RWPE2 (cell line): ENCODE results near the gene ACSF3.

ENCODE experiments used
- ATAC-seq: fragments of 200-7000 bp; cut with Tn5 transposase; 3 replicates; pipeline ENCODE4 v1.9.1; 2021; ENCODE audit warnings: low read depth
- DNase-seq: peaks from one replicate; pipeline ENCODE4 v3.0.0-alpha.2; 2020; ENCODE audit warnings: low spot score
- H3K27ac ChIP-seq: fragments of 450-650 bp; 2 replicates; pipeline ENCODE4 v1.5.1; 2017; ENCODE audit warnings: mild to moderate bottlenecking; ENCODE audit not compliant: poor library complexity, severe bottlenecking
- H3K27me3 ChIP-seq: fragments of 250-450 bp; sonication (Bioruptor Pico); 2 replicates; pipeline ENCODE4 v1.5.1; 2021; ENCODE audit warnings: mild to moderate bottlenecking, moderate library complexity; ENCODE audit not compliant: insufficient read depth, poor library complexity, severe bottlenecking
- H3K36me3 ChIP-seq: fragments of 250-450 bp; sonication (Bioruptor Pico); 2 replicates; pipeline ENCODE4 v1.5.1; 2020; ENCODE audit warnings: low read depth, mild to moderate bottlenecking, moderate library complexity
- H3K4me1 ChIP-seq: fragments of 250-450 bp; sonication (Bioruptor Pico); 2 replicates; pipeline ENCODE4 v1.5.1; 2021; ENCODE audit warnings: mild to moderate bottlenecking, moderate library complexity; ENCODE audit not compliant: insufficient read depth, poor library complexity, severe bottlenecking
- H3K4me3 ChIP-seq: fragments of 250-450 bp; sonication (Bioruptor Pico); 2 replicates; pipeline ENCODE4 v1.5.1; 2021; ENCODE audit warnings: mild to moderate bottlenecking, moderate library complexity; ENCODE audit not compliant: severe bottlenecking
- H3K9me3 ChIP-seq: fragments of 250-450 bp; sonication (Bioruptor Pico); 2 replicates; pipeline ENCODE4 v1.5.1; 2021; ENCODE audit warnings: mild to moderate bottlenecking, moderate library complexity; ENCODE audit not compliant: severe bottlenecking
- CTCF ChIP-seq: fragments of 450-650 bp; IDR thresholded peaks from one replicate; pipeline ENCODE4 v1.5.1; 2017; ENCODE audit warnings: mild to moderate bottlenecking, moderate library complexity; ENCODE audit not compliant: poor library complexity, severe bottlenecking

ACSF3 gene

GRCh38 chr16:89060207-89060794, 33.4 kb upstream of the ACSF3 start:
- H3K4me1 ChIP-seq, result no peaks in the 10 kb centered on the region
- no peaks in the 10 kb centered on the region for H3K9me3 ChIP-seq
- no peaks in the 10 kb centered on the region for H3K36me3 ChIP-seq
- H3K27ac ChIP-seq, result no peak overlapping the region
- TF ChIP-seq CTCF, result no peak
- DNase-seq, result no peak
- H3K27me3 ChIP-seq, result no peaks in the 10 kb centered on the region
- no peak overlapping the region for H3K4me3 ChIP-seq
- no peak for ATAC-seq

- no peaks in the 10 kb centered on the region for H3K27me3 ChIP-seq
- no peaks in the 10 kb centered on the region for H3K4me1 ChIP-seq
- DNase-seq (no peak), ATAC-seq (no peak)
- H3K27ac ChIP-seq, result no peak overlapping the region
- no peak overlapping the region for H3K4me3 ChIP-seq
- H3K36me3 ChIP-seq, result no peaks in the 10 kb centered on the region
- no peak for TF ChIP-seq CTCF
- no peaks in the 10 kb centered on the region for H3K9me3 ChIP-seq
These were observed 32.6 kb upstream of the ACSF3 start for GRCh38 chr16:89061086-89061485.

GRCh38 chr16:89061590-89062380, 31.9 kb upstream of the ACSF3 start:
- H3K27ac ChIP-seq, result no peak overlapping the region
- H3K4me3 ChIP-seq, result no peak overlapping the region
- H3K36me3 ChIP-seq, result no peaks in the 10 kb centered on the region
- ATAC-seq (no peak), DNase-seq (no peak)
- no peak for TF ChIP-seq CTCF
- no peaks in the 10 kb centered on the region for H3K4me1 ChIP-seq
- no peaks in the 10 kb centered on the region for H3K9me3 ChIP-seq
- no peaks in the 10 kb centered on the region for H3K27me3 ChIP-seq

- ATAC-seq, result no peak
- H3K9me3 ChIP-seq, result no peaks in the 10 kb centered on the region
- H3K4me3 ChIP-seq, result no peak overlapping the region
- H3K4me1 ChIP-seq, result no peaks in the 10 kb centered on the region
- no peaks in the 10 kb centered on the region for H3K36me3 ChIP-seq
- no peaks in the 10 kb centered on the region for H3K27me3 ChIP-seq
- no peak overlapping the region for H3K27ac ChIP-seq
- TF ChIP-seq CTCF, result no peak
- no peak for DNase-seq
These were observed 31.0 kb upstream of the ACSF3 start for GRCh38 chr16:89062389-89063345.
